Measurements from ENCODE around the gene GPD2.

GPD2 gene

DNA sequence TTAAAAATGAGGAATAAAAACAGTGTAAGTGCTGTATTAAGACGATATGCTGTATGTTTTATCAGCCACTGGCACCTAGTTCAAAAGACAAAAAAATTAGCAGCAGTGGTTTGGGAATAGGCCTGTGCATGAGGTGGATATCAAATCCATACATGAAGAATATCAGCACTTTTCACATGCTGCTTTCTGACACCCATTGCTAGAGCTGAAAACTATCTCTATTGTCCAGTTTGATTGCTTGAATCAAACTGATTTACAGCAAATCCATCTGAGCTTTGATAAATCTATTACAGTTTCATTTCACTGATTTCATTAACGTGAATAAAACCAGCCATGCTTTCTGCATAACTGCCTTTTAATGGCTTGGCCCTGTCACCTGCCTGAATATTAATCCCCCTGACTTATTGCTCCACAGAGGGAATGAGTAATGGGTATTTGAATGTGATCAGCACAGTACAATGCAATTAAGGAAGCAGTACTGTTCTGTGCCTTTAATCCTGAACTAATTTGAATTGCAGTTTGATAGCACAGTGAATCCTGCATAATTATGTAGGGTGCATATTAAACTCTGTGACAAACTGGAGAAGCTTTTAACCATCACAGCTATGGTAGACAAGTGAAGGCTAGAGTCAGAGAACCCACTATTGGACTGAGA is 154.0 kb downstream of the GPD2 start:
- no peak overlapping the region for H3K27ac ChIP-seq (ENCODE audit: poor library complexity, severe bottlenecking)
- ATAC-seq (ENCODE audit: low read depth) (no peak), DNase-seq (ENCODE audit: low spot score) (no peak)
- no peaks in the 10 kb centered on the region for H3K9me3 ChIP-seq (ENCODE audit: severe bottlenecking)
- TF ChIP-seq, protein P1, sequence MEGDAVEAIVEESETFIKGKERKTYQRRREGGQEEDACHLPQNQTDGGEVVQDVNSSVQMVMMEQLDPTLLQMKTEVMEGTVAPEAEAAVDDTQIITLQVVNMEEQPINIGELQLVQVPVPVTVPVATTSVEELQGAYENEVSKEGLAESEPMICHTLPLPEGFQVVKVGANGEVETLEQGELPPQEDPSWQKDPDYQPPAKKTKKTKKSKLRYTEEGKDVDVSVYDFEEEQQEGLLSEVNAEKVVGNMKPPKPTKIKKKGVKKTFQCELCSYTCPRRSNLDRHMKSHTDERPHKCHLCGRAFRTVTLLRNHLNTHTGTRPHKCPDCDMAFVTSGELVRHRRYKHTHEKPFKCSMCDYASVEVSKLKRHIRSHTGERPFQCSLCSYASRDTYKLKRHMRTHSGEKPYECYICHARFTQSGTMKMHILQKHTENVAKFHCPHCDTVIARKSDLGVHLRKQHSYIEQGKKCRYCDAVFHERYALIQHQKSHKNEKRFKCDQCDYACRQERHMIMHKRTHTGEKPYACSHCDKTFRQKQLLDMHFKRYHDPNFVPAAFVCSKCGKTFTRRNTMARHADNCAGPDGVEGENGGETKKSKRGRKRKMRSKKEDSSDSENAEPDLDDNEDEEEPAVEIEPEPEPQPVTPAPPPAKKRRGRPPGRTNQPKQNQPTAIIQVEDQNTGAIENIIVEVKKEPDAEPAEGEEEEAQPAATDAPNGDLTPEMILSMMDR (IDR thresholded peaks at IDR 0.05; ENCODE audit: poor library complexity, severe bottlenecking) = no peak
- no peaks in the 10 kb centered on the region for H3K27me3 ChIP-seq (ENCODE audit: insufficient read depth, poor library complexity, severe bottlenecking)
- no peak overlapping the region for H3K4me3 ChIP-seq (ENCODE audit: severe bottlenecking)
- no peaks in the 10 kb centered on the region for H3K4me1 ChIP-seq (ENCODE audit: insufficient read depth, poor library complexity, severe bottlenecking)
- H3K36me3 ChIP-seq (ENCODE audit: low read depth) = peaks cover 5% of the 10 kb centered on the region; the same call in 1 of the 2 replicates

DNA sequence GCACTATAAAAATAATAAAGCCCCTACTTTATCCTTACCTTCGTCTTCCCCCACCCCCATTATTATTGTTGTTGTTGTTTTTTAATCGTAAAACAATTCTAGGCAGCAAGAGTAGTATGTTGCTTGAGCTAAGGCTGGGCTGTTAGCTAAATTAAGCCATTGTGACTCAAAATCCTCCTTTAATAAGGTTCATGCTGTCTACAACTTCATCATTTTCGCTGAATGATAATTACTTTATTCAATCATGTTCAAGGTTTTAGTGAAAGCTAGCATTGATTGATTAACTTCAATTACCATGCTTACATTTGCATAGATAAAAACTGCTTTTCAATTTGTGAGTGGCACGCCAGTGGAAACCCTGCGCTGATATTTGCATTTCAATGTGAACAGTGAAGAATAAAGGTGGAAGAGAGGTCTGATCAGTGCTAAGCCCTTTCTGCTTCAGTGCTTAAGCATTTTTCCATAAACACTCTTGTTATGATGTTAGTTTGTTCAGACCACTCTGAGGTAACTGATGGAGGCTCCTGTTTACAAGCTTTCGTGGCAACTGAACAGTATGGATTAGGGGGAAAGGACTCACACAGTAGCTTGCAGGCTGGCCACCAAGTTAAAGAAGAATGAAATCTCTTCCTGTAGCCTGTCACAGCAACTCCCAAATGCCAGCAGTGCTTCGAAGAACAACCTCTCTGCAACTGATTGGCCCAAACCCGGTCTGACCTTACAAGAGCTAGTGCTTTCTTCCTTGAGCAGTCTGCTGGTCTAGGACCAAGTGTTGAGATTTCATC is 156.8 kb downstream of the GPD2 start:
- ATAC-seq (ENCODE audit: low read depth) (no peak), DNase-seq (ENCODE audit: low spot score) (no peak)
- Histone ChIP-seq H3K27ac (ENCODE audit: poor library complexity, severe bottlenecking) (no peak overlapping the region), H3K27me3 (ENCODE audit: insufficient read depth, poor library complexity, severe bottlenecking) (no peaks in the 10 kb centered on the region), H3K9me3 (ENCODE audit: severe bottlenecking) (no peaks in the 10 kb centered on the region), H3K36me3 (ENCODE audit: low read depth) (no peaks in the 10 kb centered on the region), H3K4me3 (ENCODE audit: severe bottlenecking) (no peak overlapping the region), H3K4me1 (ENCODE audit: insufficient read depth, poor library complexity, severe bottlenecking) (no peaks in the 10 kb centered on the region)
- TF ChIP-seq, protein P1 (IDR thresholded peaks at IDR 0.05; ENCODE audit: poor library complexity, severe bottlenecking) = no peak

GRCh38 chr2:156593594-156593921 is 157.4 kb downstream of the GPD2 start:
- H3K4me3 ChIP-seq (ENCODE audit: severe bottlenecking) = no peak overlapping the region
- no peak overlapping the region for H3K27ac ChIP-seq (ENCODE audit: poor library complexity, severe bottlenecking)
- no peaks in the 10 kb centered on the region for H3K36me3 ChIP-seq (ENCODE audit: low read depth)
- no peaks in the 10 kb centered on the region for H3K4me1 ChIP-seq (ENCODE audit: insufficient read depth, poor library complexity, severe bottlenecking)
- DNase-seq (ENCODE audit: low spot score) (no peak), ATAC-seq (ENCODE audit: low read depth) (no peak)
- H3K27me3 ChIP-seq (ENCODE audit: insufficient read depth, poor library complexity, severe bottlenecking) = no peaks in the 10 kb centered on the region
- no peaks in the 10 kb centered on the region for H3K9me3 ChIP-seq (ENCODE audit: severe bottlenecking)
- TF ChIP-seq, protein P1 (IDR thresholded peaks at IDR 0.05; ENCODE audit: poor library complexity, severe bottlenecking) = no peak

GRCh38 chr2:156598563-156598962 is 162.4 kb downstream of the GPD2 start:
- ATAC-seq (ENCODE audit: low read depth) (no peak), DNase-seq (ENCODE audit: low spot score) (no peak)
- H3K27ac ChIP-seq (ENCODE audit: poor library complexity, severe bottlenecking) = no peak overlapping the region
- no peaks in the 10 kb centered on the region for H3K4me1 ChIP-seq (ENCODE audit: insufficient read depth, poor library complexity, severe bottlenecking)
- H3K27me3 ChIP-seq (ENCODE audit: insufficient read depth, poor library complexity, severe bottlenecking) = no peaks in the 10 kb centered on the region
- H3K9me3 ChIP-seq (ENCODE audit: severe bottlenecking) = no peaks in the 10 kb centered on the region
- no peak overlapping the region for H3K4me3 ChIP-seq (ENCODE audit: severe bottlenecking)
- TF ChIP-seq, protein P1 (IDR thresholded peaks at IDR 0.05; ENCODE audit: poor library complexity, severe bottlenecking) = no peak
- no peaks in the 10 kb centered on the region for H3K36me3 ChIP-seq (ENCODE audit: low read depth)

DNA sequence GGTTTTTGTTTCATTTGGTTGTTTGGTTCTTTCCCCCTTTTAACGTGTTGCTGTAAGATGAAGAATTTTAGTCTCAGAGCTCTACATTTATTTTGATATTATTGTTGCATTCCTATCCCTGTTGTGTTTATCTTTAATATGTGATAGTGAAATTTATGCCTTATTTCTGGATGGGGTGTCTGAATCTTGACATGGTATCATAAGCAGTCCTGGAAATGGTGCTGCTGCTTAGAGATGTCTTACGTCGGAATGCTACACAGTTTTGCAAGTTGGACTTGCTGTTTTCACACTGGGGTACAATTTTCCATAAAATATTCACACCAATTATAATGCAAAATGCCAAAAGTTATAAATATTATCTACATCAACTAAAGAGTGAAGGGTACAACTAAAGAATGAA is 164.0 kb downstream of the GPD2 start:
- ATAC-seq (ENCODE audit: low read depth) = no peak
- TF ChIP-seq, protein P1 (IDR thresholded peaks at IDR 0.05; ENCODE audit: poor library complexity, severe bottlenecking) = no peak

More for the DNA sequence above, 164.0 kb downstream of the GPD2 start:
- Histone ChIP-seq H3K27me3 (ENCODE audit: insufficient read depth, poor library complexity, severe bottlenecking) (no peaks in the 10 kb centered on the region), H3K36me3 (ENCODE audit: low read depth) (no peaks in the 10 kb centered on the region), H3K4me1 (ENCODE audit: insufficient read depth, poor library complexity, severe bottlenecking) (no peaks in the 10 kb centered on the region), H3K4me3 (ENCODE audit: severe bottlenecking) (no peak overlapping the region), H3K27ac (ENCODE audit: poor library complexity, severe bottlenecking) (no peak overlapping the region), H3K9me3 (ENCODE audit: severe bottlenecking) (no peaks in the 10 kb centered on the region)
- DNase-seq (ENCODE audit: low spot score) = no peak
